Measurements from ENCODE around the gene ILF2.
"Not testable (repeated sequence)": the region's sequence is repeated elsewhere in the genome, so short reads cannot be mapped to it uniquely, and the experiment has no call there.

The ILF2 gene

DNA sequence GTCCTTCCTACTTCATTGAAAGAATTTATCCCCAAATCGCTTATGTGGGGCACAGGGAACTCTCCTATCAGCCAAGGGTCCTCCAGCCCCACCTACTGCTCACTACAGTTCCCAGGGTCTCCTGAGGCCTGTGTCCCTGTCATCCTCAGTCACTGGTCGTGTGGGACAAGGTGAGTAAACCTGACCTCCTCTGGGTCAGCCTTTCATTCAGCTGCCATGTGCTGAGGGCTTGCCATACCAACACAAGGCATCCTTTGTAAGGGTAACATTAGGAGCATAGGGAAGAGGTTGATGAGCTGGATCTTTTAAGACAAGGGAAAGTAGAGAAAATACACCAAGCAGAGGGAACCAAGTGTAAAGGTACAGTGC, 23.5 kb downstream of the ILF2 start:
- DNase-seq: no peak

DNA sequence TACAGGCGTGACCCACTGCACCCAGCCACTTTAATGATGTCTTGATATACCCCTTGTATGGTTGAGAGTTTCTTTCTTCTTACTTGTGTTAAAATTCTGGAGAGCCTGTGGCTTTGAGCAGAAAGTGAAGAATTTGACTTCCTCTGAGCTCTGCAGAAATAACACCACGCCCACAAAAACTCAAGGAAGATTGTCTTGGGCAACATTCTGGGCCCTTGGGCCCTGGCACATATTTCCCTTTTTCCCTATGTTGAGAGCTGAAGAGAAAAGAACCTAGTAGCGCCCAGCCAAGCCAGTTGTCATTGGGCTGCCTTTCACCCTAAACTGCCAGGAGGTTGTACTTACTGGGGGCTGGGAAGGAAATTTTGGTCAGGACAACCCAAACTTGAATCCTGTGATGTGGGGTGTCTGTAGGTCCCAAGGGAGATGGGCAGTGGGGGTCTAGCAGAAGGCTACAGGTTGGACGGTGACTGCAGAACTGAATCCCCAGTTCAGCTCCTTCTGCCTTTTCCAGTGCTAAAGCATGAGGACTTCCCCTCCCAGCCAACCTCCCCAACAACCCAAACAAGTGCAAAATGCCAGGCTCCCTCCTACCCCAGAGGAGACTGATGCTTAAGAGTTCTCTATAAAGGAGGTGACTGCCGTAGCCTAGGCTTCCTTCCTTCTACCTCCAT, 24.0 kb downstream of the ILF2 start:
- DNase-seq: no peak

DNA sequence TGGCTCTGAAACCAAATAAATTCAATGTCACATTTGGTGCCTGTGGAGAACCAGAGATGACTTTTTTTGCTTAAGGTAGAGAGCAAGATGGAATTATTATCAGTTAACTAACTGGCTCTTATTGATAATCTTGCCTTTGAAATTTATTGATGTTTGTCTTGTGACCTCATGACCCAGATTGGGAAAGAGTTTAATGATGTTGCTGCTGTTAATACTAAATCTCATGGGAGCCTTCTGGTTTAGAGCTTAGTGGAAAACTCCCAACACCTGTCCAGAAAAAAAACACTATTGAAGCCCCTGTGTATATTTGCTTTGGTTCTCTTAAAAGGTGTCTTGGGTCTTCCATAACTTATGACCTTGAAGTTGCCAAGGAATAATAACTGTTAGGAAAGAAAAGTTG, 27.0 kb downstream of the ILF2 start:
- DNase-seq: no peak

DNA sequence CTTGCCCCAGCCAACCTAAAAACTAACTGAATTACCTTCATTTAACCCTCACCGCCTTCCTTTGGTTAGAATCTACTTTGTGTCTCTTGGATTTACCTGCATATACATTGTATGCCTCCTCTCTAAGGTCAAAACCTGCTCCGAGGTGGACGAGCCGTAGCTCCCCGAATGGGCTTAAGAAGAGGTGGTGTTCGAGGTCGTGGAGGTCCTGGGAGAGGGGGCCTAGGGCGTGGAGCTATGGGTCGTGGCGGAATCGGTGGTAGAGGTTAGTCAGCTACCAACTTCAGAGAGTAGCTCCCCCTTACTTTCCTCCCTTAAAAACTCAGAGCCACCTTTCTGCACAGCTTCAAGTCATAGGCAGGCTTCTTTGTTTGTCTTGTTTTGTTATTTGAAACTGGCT, 27.7 kb downstream of the ILF2 start:
- DNase-seq: no peak

DNA sequence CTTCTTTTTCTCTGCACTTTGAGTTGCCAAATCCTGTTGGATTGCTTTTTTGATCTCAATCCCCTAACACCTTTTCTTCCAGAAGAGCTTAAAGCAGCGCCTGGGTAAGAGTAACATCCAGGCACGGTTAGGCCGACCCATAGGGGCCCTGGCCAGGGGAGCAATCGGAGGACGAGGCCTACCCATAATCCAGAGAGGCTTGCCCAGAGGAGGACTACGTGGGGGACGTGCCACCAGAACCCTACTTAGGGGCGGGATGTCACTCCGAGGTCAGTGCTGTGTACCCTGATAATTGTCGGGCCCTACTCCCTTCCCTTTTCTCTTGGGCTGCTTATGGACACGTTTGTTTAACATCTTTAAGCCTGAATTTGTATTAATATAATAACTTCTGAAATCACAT, 28.6 kb downstream of the ILF2 start:
- DNase-seq: no peak

DNA sequence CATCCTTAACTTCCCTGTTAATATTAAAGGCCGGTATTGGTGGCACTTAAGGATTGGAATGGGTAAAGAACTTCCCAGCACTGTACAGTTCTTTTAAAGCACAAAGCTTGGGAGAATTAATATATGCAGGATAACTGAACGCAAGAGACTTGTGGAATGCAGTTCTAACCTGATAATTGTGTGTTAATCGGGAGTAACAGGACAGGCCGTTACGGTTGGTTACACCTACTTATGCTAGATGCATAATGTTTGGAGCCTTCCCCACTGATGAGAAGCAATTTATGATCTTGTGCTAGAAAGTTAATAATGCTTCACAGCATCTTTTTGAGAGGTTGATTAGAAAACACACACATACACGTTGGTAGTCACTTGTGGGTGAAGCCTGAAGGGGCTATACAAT, 29.9 kb downstream of the ILF2 start:
- DNase-seq: no peak

DNA sequence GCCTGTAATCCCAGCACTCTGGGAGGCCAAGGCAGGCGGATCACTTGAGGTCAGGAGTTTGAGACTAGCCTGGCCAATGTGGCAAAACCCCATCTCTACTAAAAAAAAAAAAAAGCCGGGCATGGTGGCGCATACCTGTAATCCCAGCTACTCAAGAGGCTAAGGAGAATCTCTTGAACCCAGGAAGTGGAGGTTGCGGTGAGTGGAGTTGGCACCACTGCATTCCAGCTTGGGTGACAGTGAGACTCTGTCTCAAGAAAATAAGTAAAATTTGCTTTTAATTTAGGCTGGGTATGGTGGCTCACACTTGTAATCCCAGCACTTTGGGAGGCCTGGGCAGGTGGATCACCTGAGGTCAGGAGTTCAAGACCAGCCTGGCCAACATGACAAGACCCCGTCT, 30.6 kb downstream of the ILF2 start:
- not testable (repeated sequence) for DNase-seq

DNA sequence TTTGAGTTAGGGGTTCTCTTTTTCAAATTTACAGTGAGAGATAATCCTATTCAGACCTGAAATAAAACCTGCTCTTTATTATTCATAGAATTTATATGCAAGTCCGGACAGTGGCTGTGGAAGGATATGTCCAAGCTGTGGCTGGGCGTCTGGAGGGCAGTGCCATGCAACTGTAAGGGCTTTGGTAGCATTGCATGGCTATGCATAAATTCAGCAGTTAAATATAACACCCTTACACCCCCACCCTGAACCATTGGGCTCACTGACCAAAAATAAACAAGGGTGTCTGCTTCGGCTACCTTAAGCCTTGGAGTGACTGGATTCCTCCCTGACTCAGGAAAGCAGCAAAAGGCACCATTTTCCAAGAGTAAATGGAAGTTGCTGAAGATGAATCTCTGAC, 31.5 kb downstream of the ILF2 start:
- no peak for DNase-seq

DNA sequence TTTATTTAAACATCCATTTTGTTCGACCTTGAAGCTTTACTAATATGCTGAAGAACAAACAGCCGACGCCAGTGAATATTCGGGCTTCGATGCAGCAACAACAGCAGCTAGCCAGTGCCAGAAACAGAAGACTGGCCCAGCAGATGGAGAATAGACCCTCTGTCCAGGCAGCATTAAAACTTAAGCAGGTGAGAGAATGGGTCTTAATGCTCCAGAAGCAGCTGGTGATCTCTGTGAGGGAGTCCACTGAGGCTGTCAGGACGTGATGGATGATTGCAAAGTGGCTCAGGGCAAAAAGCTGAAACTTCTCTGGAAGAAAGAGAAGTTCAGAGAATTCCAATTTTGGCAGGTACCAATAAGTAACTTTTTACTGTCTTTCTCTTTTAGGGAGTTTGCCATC, 32.5 kb downstream of the ILF2 start:
- no peak for DNase-seq

DNA sequence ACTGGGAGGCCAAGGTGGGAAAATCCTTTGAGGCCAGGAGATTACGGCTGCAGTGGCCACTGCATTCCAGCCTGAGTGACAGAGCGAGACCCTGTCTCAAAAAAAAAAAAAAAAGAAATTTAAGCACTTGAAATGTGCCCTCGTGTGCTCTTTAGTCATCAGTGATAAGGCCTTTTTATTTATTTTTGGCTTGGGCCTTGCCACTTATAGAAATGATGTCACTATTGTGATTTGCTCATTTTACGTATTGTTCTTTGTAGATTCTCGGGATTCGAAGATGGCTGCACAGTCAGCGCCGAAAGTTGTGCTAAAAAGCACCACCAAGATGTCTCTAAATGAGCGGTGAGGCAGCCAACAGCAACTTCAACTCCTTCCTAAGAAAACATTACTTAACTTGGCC, 34.5 kb downstream of the ILF2 start:
- DNase-seq: no peak

DNA sequence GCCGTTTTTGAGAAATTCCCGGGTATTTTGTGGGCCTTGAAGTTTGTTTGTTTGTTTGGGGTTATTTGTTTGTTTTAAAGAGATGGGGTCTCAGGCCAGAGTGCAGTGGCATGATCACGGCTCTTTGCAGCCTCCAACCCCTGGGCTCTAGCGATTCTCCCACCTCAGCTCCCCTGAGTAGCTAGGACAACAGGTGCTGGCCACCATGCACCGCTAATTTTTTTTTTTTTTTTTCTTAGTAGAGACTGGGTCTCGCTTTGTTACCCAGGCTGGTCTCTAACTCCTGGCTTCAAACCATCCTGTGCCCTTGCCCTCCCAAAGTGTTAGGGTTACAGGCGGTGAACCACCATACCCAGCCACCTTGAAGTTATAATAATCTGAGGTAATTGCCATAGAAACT, 34.9 kb downstream of the ILF2 start:
- DNase-seq: no peak

DNA sequence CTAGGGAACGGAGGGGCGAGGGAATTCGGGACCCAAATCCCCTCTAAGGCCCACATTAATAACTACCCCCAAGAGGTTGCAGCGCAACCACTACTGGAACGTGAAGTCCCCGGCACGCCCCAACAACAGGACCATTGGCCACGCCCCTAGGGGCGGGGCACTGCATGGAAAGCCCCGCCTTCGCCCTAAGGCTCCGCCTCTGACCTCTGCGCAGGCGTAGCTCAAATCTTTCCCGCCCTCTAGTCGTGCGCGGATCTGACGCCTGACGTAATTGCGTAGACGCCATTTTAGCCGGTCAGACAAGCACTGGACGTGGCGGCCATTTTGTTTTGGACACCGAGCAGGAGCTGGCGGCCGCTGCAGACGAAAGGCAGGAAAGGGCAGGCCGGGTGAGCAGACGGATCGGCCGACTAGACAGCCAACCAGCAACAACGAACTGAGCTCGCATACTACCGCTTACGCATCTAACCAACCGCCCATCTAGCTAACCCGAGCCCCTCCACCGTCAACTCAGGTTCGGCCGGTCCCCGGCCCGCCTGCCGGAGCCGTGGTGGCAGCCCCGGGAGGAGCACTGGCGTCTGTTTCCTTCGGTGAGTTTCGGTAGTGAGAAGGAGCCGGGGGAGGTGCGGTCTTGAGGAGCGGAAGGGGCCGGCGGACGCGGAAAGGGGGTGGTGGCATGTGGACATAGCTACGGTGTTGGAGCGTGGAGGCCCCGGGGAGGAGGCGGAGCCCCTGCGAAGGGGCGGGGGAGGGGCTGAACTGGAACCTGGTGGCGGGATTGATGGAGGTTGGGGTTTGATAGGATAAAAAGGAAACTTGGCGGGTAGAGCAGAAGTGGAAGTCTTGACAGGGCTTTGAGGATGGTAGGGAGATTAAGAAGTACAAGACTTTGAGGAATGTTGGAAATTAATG, 36.8 kb downstream of the ILF2 start, which contains the start of gene CHTOP:
Gene CHTOP (plus strand): TSS at position 313 of the 912 bp plus-strand sequence. CDS start 2,523 bp downstream, outside the sequence.
- peak; percentile 99 to 100 for DNase-seq

DNA sequence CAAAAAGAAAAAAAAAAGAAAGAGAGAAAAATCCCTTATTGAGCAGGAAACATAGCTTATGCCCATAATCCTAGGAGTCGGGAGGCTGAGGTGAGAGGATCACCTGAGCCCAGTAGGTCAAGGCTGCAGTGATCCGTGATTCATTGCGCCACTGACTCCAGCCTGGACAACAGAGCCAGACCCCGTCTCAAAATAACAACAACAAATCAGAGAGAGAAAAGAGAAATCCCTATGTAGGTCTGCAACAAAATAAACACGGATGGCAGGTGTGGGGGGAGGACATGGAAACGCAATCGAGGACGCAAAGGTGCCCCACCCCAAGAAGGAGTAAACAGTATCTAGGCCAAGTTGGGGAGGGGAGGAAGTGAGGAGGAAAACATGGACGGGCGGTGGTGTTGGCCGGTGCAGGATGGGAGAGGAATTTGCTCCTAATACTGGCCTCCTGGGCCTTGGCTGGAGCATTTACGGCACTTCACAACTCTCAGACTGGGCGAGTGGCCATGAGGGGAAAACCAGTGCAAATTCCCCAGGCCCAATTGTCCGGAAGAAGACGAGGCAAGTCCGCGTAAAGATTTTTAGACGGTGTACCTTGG, 37.5 kb downstream of the ILF2 start:
- no peak for DNase-seq

DNA sequence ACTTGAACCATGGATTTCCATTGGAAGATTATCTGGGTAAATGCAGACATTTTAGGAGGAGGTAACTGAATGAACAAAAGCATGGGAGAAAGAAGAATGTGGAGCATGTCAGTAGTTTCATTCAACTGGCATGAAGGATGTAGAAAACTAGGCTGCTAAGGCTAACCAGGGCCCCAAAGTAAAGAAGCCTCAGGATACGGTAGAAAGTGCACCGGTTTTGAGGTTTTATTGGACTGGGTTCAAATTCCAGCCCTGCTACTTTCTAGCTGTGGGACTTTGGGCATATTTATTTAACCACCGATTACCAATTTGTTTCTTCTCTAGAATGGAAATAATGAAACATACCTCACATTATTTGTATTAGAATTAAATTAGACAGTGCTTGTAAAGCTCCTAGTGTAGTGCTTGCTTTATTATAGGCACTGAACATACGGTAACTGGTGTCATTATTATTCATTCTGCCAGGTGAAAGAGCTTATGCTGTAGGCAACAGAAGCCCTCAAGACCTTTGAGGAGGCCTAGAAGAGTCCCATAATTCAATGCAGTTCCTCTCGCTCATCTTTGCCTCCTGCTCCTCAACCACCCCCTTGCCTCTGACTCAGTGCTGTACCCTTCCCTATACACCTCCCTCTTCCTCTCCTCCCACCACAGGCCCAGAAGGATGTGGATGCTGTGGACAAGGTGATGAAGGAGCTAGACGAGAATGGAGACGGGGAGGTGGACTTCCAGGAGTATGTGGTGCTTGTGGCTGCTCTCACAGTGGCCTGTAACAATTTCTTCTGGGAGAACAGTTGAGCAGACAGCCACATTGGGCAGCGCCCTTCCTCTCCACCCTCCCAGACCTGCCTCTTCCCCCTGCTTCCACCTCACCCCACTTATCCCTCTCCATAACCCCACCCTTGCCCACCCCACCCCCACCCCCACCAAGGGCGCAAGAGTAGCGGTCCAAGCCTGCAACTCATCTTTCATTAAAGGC, 39.5 kb downstream of the ILF2 start:
- DNase-seq: no peak

DNA sequence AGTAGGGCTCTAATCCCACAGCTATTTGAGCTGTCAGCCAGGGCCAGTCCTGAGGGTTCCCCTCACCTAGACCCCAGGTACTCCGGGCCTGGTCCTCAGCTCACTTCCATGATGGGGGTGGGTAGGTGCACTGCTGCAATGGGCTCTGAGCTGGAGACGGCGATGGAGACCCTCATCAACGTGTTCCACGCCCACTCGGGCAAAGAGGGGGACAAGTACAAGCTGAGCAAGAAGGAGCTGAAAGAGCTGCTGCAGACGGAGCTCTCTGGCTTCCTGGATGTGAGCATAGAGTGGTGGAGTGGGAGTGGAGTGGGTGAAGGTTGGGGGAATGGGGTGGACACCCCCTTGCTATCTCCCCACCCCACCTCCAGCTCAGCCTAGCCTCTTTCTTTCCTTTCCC, 40.4 kb downstream of the ILF2 start:
- DNase-seq: no peak

DNA sequence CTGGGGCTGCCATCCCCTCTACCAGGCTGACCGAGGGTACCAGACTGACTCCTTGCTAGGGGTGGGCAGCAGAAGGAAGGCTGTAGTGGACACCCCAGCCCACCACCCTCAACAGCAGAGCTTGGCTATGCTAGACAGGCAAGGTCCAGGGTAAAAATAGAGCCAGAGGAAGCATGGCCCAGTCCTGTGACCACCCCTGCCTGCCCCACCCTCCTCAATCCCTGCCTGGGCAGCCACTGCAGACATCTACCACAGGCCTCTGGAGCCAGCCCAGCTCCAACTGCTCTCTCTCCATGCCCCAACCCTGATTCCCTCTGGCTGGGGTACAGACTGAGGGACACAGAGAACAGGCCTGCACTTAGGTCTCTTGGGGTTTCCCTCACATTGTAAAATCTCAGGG, 40.8 kb downstream of the ILF2 start:
- no peak for DNase-seq

DNA sequence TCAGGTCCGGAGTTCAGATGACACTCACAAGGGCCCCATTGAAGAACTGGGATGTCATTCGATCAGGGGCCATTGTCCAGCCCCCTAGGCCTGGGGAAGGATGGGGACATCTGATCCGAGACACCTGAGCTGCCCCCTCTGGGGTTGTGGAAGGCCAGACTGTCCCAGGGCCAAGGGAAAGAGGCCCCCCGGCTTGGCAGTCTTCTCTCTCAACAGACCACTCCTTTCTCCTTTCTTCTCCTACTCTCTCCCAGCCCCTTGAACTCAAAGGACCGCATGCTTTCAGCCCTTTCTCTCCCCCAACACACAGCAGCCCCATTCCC, 41.5 kb downstream of the ILF2 start:
- no peak for DNase-seq

DNA sequence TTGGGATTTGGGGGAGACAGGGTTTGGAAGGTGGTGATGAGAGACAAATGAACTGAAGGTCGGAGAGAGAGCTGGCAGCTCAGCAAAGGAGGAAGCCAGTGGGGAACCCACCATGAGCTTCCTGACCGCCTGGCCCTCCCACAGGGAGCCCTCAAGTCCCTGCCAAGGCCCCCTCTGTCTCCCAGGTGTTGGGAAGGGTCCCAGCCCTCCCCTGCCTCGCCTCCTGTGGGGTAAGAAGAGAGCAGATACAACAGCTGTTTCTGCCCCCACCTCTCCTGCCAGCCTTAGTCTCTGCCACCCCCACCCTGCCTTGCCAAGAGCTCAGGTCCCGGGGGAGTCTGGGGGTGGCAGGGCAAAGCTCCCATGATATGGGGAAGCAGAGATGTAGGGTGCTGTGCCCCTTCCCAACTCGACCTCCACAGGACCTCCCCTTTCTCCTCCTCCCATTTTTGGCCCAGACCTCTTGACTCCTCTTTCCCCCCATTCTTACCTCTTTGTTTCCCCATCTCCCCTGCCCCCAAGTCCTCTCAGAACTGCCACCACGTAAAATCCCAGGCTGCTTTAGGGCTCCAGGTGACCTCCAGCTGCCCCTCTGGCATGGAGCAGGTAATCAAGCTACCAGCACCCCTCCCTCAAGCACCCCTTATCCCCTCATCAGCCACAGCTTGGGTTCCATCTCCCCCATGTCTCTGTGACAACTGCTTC, 42.0 kb downstream of the ILF2 start:
- no peak for DNase-seq

DNA sequence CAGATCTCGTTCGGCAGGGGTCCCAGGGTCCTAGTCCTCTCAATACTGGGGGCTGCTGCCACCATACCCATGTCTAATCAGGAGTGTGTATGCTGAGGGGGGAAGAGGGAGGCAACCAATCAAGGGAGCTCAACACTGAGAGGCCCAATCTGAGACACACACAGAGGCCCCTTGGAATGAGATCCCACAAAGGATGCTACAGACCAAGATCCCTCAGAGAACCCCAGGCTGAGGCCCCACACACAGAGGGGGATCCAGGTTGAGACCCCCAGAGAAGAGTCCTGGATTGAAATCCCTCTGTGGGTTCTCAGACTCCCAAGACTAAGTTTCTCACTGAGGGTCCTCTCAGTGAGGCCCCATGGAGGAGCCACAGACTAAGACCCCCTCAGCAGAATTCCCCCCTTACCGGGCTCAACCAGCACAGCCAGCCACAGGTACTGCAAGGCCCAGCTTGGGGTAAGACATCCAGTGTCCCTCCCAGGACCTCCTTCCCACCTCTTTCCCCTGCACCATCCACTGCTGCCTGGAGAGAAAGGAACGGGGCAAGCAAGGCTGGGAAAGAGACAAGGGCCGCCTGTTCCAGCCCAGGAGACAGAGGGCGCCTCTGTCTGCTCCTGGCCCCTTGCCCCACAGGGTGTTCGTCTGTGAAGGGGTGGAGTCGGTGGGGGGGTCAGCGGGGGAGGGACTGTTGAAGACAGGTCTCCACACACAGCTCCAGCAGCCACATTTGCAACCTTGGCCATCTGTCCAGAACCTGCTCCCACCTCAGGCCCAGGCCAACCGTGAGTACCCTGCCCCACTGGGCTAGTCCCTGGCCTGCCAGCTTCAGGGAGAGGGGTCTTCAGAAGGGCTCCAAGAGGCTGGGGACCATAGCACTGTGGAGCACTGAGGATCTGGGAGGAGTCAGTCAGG, 42.8 kb downstream of the ILF2 start, which contains the start of gene S100A1:
Gene S100A1 (plus strand): TSS at position 720 of the 912 bp plus-strand sequence. CDS start 2,088 bp downstream, outside the sequence.
- DNase-seq: no peak

DNA sequence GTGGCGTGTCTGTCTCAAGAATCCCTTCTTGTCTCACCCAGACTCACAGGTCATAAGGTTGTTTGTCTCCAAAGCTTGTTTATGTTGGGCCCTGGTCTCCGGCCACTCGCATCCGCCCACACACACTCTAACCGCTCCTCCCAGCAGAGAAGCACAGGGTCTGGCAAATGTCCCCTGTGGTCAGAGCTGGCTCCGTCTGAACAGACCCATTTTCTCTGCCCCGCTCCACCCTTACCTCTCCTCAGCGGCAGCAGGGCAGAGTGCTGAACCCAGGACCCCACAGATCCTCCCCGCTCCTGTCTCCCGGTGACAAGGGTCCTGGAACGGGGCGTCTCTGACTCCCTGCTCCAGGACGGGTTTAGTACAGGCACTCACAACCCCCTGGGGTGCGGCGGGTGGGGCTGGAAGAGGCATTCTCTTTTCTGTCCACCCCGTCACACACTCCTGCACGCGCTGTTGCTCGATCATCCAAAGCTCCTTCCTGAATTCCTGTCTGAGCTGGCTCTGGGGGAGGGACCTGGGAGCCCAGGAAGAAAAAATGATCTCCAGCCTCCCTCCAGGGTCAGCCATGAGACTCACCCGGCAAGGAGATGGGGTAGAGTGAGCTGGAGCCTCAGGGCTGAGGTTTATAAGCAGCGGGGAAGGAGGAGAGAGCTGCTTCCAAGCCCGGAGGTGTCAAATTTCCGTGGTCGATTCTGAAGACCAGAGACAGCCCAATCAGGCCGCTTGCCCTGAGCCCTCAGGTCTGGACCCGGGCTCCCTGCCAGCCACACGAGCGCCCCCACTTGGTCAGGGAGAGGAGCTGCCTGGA, 43.7 kb downstream of the ILF2 start, which contains the start of gene S100A13:
Gene S100A13 (minus strand): TSS at position 602 of the 811 bp plus-strand sequence. CDS start 1,033 bp downstream, outside the sequence.
- no peak for DNase-seq
